HG03575 (cell line): ENCODE results near the gene C1QC.
"Not testable (repeated sequence)": the region's sequence is repeated elsewhere in the genome, so short reads cannot be mapped to it uniquely, and the experiment has no call there.

ENCODE experiments used
- ATAC-seq: cut with Tn5 transposase; IDR thresholded peaks from one replicate; pipeline ENCODE4 v1.9.1; 2021; ENCODE audit not compliant: unreplicated experiment, insufficient number of reproducible peaks, low FRiP score; ENCODE audit errors: extremely low read depth

C1QC gene

DNA sequence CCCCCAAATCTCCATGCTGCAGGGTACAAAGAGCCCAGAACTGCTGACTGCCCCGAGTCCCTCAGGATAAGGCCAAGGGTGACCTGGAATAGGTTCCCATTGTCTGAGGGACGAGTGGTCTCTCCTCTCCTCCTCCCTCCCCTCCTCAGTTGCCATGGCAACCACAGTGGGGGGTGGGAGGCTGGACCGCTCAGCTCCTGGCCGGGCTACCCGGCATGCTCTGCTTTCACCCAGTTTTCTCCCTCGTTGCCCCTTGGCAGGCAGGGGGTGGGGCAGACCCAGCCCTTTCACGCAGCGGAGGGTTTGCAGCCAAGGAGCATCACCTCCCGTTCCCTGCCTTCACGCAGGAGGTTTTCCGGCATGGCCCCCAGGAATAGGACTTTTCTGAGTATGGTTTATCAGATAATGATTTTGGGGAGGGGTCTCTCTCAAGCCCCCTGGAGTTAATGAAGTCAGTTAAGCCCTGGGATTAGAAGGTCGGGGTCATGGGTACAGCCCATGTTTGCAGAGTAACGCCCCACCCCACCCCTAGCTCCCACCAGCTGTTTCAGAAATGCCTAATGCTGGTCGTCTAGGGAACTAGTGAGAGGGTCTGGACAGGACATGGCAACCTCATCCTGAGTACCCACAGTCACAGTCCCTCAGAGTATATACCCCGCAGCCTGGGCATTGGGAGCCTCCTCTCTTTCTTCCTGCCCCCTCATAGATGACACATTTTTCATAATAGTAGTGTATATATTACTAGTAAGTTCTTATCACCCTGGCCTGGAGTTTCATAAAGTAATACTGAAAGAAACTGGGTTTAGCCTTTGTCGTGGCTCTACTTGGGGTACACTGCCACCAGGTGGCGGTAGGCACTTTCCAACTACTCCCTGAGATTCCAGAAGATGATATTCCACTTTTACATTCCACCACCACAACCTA lies 30.3 kb downstream of the C1QC start:
- ATAC-seq, result no peak

GRCh38 chr1:22674410-22674749 lies 30.9 kb downstream of the C1QC start:
- ATAC-seq, result no peak

GRCh38 chr1:22676151-22676550 lies 32.7 kb downstream of the C1QC start:
- not testable (repeated sequence) for ATAC-seq

DNA sequence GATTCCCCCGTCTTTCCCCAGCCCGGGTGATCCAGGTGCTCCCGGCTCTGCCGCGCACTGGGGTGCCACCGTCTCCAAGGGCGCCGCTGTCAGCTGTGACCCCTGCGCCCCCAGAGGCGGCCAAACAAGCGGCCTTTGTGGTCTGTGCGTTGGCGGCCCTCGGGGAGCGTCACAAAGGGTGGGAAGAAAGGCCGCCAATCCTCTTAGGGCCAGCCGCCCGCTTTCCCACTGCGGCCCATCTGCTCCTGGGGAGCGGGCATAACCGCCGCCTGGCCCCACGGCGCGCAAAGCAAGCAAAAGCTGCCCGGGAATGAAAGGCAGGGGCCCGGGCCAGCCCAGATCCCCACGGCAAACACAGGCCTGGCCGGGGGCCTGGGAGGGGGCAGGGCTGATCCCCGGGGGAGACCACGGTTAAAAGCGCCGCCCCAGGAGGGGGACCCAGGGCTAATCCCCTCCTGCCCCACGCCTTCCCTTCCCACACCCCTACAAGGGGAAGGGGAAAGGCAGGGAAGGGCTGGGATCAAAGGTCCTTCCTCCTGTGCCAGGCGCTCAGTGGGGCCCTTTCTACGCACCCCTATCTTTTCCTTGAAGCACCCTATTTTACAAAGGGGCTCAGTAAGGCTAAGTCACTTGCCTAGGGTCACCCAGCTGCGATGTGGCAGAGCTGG lies 33.6 kb downstream of the C1QC start:
- no peak for ATAC-seq

- no peak for ATAC-seq
These were observed 34.8 kb downstream of the C1QC start for GRCh38 chr1:22677931-22678896.

GRCh38 chr1:22680726-22681125 lies 37.3 kb downstream of the C1QC start:
- ATAC-seq, result no peak

GRCh38 chr1:22681556-22682276 lies 38.3 kb downstream of the C1QC start:
- ATAC-seq, result no peak

DNA sequence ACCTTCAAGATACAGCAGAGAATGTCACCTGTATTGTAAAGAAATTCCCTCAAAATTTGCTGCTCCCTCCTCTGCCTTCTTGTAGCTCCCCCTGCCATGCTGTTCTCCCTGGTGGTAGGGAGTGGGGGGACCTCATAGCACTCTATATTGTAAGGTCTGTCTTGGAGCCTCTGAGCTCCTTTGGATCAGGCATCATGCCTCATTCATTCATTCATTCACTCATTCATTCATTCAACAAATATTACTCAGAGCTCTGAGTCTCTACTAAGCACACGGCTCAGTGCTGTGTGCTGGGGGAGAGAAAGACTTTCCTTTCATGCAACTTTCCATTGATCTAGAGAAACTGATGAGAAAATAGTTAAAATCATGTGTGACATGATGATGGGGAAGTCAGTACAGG lies 40.1 kb downstream of the C1QC start:
- ATAC-seq, result no peak

GRCh38 chr1:22685591-22686059 lies 42.2 kb downstream of the C1QC start:
- ATAC-seq, result no peak

DNA sequence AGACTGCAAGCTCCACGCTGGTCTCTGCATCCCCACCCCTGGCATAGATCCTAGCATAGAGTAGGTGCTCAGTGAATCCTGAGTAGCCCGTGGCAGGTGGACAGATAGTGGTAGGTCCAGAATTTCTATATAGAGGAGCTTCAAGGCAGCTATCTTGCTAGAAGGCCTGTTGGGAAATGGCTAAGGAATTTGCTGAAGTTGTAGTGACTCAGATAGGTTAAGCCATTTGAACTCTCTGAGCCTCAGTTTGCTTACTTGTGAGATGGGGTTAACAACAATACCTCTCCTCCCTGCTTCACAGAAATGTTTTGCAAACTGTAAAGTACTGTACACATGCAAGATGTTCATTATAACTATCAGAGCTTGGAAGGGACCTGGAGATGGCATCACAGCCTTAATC lies 43.8 kb downstream of the C1QC start:
- ATAC-seq, result no peak

- no peak for ATAC-seq
These were observed 45.0 kb downstream of the C1QC start for GRCh38 chr1:22688466-22688865.

- ATAC-seq, result no peak
These were observed 46.1 kb downstream of the C1QC start for GRCh38 chr1:22689505-22689904.

GRCh38 chr1:22691031-22691753 lies 47.8 kb downstream of the C1QC start:
- no peak for ATAC-seq

GRCh38 chr1:22694172-22694571 lies 50.7 kb downstream of the C1QC start:
- ATAC-seq, result no peak

GRCh38 chr1:22696610-22697009 lies 53.2 kb downstream of the C1QC start:
- ATAC-seq, result no peak
